Adipose tissue (tissue), 3 donors: ENCODE data around the gene RGL4. TPM values are rescaled to one million over a fixed set of nuclear protein-coding genes. Genes with fewer than 3 reads are reported as not detected.
"Not testable (repeated sequence)": the region's sequence is repeated elsewhere in the genome, so short reads cannot be mapped to it uniquely, and the experiment has no call there.

Experiments used
- H3K27ac ChIP-seq: one replicate; pipeline ENCODE4 v1.5.1; 2013; ENCODE audit warnings: low read depth, low read length
- WGBS, 3 donors: extraction: QIAGEN DNeasy Blood & Tissue Kit; methylation state at CpG; one replicate each; pipeline ENCODE4 v1.1.7; 2013; 5-methylcytosine and 5-hydroxymethylcytosine counted together
- polyA plus RNA-seq, 3 donors: library from polyadenylated mRNA; stranded (reverse); fragments of 200-250 nt; gene quantifications; one replicate each; pipeline ENCODE4 v1.2.3, GENCODE V29; 2013
- donor health status: healthy with polysubstance abuse.
- donor health status: Bipolar disorder and iron deficiency.
- donor health status: healthy.

The RGL4 gene
- polyA plus RNA-seq, 3 donors, result 0.40 to 13.9 (median 9.5) TPM

DNA sequence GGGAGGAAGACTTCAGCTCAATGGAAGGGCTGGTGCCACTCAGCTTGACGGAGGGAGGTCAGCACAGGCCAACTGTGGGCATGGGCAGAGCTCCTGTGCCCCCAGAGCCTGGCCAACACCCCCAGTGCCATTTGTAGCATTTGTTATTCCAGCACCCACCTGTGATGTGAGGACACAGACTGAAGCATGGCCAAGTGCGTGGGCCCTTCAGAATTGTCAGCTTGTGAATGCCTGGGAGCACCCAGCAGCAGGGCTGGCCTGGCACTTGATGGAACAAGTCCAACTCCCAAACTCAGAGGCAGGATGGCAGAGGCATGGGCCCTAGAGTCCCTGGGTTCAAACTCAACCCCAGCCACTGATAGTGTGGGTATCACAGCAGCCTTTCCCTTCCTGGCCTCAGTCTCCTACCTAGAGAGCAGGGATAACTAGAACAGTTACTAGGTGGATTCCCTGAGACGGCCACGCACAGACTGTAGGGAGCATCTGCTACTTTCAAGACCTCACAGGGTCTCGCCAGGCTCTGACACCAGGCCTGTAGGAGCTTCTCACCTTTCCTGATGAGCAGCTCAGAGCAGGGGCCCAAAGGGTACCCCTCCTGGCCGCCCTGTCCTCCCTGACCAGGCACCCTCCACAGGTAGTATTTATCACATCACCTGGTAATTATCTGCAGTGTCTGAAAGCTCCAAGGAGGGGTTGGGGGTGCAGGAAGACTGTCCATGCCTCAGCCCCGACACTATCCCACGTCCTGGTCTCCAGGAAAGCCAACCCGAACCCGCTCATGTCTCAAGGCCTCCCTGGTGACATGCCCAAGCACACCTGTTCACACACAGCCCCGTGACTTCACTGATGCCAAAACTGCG lies 13.7 kb upstream of the RGL4 start:
- WGBS, 3 donors, result 95 to 96% (median 96%) methylated on average over 12 of the region's 12 CpGs
- H3K27ac ChIP-seq, result not testable (repeated sequence)

DNA sequence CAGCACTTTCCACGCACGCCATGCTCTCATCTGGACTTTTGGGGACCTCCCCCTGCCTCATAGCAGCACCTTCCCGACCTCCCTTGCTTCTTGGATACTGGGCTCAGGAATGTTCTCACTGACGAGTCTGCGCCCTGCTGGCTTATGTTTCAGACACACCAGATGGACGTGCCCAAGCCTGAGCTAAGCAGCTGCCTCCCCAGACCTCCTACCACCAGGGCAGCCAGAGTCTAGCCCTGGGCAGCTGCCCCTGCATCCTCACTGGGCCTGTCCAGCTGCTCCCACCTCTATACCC lies 13.2 kb upstream of the RGL4 start:
- H3K27ac ChIP-seq, result no peak overlapping the region
- WGBS, 3 donors, result 84 to 93% (median 86%) methylated on average over 6 of the region's 6 CpGs

DNA sequence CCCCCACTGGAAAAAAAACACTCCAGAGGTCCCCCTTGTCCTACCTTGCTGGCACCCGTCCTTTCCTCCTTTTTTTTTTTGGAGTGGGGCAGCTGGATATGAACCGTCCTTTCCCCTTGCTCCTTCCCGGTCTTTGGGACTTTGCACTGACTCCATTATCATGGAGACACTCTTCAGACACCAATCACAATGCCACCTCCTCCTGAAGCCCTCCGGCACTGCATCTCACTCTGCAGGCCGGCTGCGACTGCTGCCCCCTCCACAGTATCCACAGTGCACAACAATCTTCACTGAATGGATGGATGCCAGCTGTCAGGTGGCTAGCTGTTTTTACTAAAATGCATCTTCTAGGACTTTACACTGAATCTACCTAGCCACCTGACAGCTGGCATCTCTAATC lies 12.7 kb upstream of the RGL4 start:
- WGBS, 3 donors, result 79 to 93% (median 93%) methylated on average over 6 of the region's 6 CpGs
- H3K27ac ChIP-seq, result no peak overlapping the region

DNA sequence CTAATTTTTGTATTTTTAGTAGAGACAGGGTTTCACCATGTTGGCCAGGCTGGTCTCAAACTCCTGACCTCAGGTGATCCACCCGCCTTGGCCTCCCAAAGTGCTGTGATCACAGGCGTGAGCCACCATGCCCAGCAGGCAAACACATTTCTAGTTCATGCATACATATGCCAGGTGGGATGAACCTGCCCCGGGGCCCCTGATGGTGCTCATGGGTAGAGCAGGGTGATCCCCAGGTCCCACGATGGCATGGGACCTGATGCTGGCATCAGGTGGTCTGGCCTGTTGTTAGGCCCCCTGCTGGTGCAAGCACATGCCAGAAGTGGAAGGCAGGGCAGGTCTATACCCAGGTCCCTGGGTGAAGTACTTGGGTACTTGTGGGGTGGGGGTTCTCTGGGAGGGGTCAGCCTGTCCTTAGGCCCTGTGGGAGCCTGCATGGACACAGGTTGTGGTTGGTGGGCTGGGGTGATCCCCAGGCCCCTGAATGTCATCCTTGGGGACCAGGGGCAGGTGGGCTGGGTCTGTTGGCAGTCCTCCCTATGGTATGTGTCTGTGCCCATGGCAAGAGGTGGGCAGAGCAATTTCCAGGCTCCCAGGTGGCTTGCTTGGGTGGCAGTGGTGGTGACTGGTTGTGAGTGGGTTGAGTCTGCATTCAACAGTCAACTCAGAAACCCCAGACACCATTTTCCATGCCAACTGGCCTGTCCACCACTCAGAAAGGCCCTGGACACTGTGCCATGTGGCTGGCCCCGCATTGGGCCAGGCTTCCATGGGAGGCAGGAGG lies 9.6 kb upstream of the RGL4 start:
- no peak overlapping the region for H3K27ac ChIP-seq
- 89 to 96% (median 94%) methylated on average over 5 of the region's 5 CpGs for WGBS, 3 donors

DNA sequence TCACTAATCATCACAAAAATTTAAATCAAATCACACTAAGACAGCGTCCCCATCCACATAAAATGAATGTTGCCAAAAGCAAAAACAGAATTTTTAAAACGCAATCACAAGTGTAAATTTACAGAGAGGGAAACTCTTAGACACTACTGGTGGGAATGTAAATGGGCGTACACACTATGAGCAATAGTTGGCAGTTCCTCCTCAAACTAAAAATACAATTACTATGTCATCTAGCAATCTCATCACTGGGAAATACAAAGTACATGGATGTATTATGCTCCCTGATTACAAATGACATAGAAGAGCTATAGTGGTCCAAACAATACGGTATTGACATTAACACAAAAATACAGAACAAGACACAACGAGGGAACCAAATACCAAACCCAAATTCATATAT lies 8.7 kb upstream of the RGL4 start:
- WGBS, 3 donors, result 60 to 85% (median 71%) methylated on average over 5 of the region's 5 CpGs
- H3K27ac ChIP-seq, result no peak overlapping the region

DNA sequence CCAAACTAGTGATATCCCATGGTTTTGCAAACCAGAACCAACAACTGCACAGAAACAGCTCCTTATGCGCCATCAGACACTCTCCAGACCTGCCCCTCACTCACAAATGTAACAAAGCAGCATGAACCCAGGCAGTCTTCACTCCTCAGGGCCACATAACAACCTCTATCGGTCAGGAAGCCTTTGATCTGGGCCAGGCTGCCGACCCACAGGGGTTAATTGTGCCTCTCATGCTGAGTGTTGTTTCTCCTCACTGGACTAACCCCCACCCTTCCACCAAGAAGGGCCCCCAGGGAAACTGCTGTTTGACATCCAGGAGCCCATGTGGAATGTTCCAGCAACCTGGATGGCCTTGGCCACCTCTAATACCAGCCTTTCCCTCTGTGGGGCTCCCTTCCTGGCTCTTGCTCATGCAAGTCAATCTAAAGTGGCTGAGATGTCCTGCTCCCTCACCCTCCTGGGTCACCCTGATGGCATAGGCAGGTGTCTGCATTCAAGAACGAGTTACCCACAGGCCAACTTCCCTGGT lies 7.9 kb upstream of the RGL4 start:
- no peak overlapping the region for H3K27ac ChIP-seq
- 79 to 85% (median 81%) methylated on average over 4 of the region's 4 CpGs for WGBS, 3 donors

DNA sequence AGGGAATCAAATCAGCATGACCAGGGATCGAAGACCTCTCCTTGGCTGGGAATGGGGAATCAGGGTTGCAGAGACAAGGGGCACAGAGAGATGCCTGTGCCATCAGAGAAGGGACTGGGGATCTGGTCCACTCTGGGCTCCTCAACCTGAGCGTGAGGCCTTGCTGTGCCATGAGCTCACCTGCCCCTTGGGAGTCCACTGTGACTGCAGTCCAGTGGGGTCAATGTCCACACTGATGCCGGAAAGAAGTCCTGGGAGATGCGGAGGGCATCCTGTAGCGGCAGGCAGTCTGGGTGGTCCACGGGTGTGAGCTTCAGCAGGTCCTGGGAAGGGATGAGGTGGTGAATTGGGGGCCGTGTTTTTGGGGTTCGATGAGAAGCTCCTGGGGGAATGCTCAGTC lies 7.3 kb upstream of the RGL4 start:
- 89 to 95% (median 95%) methylated on average over 7 to 8 of the region's 8 CpGs for WGBS, 3 donors
- no peak overlapping the region for H3K27ac ChIP-seq

DNA sequence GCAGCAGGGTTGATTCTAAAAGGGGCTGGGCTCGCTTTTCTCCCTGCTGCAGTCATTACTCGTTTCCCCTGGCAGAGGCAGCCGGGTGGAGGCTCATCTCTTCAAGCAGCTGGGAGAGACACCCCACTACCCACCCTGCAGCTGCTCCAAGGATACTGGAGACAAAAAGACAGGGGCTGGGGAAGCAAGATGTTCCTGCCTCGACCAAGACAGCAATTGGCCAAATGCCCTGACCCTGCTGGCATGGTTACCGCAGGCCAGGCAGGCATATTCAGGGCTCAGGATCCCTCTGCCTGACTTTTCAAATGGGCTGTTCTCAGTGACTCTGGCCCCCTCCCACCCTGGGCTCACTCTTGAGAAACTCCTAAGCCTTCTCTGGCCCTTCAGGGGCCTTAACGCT lies 6.8 kb upstream of the RGL4 start:
- H3K27ac ChIP-seq, result no peak overlapping the region
- 74 to 86% (median 83%) methylated on average over 3 to 6 of the region's 6 CpGs for WGBS, 3 donors

DNA sequence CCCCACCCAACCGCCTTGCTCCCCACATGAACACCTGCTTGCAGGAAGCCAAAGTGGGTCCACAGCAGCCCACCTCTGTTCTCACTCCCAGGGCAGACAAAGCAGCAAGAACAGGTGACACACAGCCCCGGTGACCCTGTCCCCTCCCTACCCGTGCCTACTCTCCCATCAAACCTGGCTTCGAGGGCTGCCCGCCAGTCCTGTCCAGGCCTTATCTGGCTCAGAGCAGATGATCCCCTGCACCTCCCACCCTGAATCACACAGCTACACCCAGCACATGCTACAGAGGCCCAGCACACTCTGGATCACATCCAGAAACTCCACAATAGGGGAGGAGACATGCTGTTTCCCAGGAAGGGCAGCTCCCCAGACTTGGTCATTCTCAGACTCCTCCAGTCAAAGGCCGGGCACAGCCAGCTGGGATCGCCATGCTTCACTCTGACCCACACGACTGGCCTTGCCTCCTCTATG lies 6.2 kb upstream of the RGL4 start:
- WGBS, 3 donors, result 75 to 92% (median 75%) methylated on average over 4 to 8 of the region's 8 CpGs
- no peak overlapping the region for H3K27ac ChIP-seq

DNA sequence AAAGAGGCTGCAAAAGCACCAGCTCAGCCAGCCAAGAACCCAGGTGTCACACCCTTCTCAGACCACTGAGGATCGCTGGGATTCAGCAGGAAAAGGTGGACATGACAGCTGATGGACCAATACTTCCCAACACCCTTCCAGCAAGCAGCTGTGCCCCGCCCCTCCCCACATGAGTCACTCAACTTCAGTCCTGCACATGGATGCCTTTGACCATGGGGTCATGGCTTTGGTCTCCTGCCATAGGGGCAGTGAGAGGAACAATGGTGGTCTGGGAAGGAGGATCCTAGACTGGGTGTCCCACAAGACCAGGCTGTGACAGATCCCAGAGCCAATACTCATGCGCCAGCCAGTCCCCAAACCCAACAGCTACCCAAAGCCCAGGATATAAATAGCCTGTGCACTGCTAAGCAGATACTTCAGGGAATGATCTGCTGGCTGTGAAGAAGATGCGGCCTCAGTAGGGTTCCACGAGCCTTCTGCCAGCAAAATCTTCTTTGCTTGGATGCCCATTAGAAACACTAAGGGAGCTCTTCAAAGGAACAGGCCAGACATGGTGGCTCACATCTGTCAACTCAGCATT lies 5.5 kb upstream of the RGL4 start:
- WGBS, 3 donors, result 94 to 95% (median 94%) methylated on average over 5 of the region's 5 CpGs

DNA sequence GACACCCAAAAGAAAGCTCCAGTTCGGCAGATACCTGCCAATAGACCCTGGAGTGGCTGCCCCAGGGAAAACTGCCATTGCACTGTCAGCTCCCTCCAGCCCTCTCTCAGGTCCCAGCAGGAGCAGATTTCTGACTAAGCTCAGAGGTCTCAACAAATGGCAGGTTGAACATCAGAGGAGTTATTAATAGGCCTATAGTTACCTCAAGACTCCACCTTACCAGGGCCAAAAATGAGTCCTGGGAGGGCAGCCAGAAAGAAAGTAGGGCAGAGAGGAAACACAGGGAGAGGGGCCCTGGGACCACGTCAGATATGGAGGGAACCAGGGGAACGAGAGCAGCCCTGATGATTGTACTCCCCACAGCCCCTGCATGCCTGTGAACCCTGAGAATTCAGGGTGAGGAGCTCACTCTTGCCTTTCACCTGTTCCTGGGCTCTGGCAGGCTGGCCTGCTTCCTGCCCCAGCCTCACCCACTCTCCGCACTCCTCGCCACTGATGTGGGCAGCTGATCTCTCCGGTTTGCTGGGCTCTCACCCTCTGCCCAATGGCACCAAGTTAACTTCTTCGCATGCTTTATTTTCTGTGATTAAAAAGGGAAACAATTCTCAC lies 4.3 kb upstream of the RGL4 start:
- WGBS, 3 donors, result 80 to 87% (median 84%) methylated on average over 7 of the region's 7 CpGs
- H3K27ac ChIP-seq, result no peak overlapping the region

More for the DNA sequence above, 5.5 kb upstream of the RGL4 start:
- no peak overlapping the region for H3K27ac ChIP-seq

DNA sequence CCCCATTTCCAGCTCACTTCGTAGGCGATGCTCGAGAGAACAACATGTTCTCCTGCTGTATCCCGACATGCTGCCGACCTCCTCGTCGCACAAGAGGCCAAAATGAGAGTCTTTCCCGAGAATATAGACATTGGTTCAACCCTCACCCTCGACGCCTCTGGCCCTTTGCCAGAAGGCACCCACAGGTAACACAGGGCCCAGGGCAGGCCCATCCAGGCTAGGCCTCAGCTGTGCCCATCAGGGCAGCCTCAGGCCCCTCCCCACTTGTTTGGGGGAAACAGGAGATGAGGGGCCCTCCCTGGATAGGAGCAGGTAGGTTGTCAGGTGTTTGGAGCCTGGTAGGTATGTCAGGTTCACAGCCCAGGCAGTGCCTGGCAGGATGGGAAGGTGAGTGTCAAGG lies 2.7 kb upstream of the RGL4 start:
- H3K27ac ChIP-seq, result no peak overlapping the region
- 91 to 93% (median 92%) methylated on average over 10 of the region's 10 CpGs for WGBS, 3 donors

DNA sequence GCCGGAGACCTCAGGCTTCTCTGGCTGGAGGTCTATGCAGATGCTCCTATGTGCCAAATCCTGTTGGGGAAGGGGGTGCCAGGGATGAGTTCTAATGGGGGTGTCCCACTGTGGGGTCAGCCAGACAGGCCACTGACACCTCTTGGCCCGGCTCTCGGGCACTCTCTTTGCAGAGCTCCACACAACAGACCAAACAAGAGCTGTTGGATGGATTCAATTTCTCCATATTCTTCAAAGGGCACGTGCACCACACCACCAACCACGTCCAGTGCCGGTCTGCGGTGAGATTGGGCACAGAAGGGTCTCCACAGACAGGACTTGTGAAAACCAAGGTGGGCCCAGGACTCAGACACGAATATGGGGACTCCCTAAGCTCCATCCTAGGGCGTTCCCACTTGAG lies 2.2 kb upstream of the RGL4 start:
- no peak overlapping the region for H3K27ac ChIP-seq
- 87 to 96% (median 89%) methylated on average over 9 of the region's 9 CpGs for WGBS, 3 donors

DNA sequence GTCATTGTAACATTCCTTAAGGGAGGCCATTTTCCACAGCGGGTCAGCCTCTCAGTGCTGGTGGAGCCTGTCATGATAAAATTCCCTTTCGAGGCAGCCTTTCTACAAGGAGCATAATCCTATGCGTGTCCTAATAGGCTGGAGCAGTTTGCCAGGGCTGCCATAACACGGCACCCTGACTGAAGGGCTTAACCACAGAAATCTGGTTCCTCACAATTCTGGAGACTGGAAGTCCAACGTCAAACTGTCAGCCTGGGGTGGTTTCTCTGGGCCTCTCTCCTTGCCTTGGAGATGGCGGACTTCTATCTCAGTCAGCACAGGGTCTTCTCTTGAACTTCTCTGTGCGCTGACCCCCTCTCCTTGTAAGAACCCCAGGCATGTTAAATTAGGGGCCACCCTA lies 1.4 kb upstream of the RGL4 start:
- 80 to 92% (median 88%) methylated on average over 7 of the region's 7 CpGs for WGBS, 3 donors
- H3K27ac ChIP-seq, result no peak overlapping the region

DNA sequence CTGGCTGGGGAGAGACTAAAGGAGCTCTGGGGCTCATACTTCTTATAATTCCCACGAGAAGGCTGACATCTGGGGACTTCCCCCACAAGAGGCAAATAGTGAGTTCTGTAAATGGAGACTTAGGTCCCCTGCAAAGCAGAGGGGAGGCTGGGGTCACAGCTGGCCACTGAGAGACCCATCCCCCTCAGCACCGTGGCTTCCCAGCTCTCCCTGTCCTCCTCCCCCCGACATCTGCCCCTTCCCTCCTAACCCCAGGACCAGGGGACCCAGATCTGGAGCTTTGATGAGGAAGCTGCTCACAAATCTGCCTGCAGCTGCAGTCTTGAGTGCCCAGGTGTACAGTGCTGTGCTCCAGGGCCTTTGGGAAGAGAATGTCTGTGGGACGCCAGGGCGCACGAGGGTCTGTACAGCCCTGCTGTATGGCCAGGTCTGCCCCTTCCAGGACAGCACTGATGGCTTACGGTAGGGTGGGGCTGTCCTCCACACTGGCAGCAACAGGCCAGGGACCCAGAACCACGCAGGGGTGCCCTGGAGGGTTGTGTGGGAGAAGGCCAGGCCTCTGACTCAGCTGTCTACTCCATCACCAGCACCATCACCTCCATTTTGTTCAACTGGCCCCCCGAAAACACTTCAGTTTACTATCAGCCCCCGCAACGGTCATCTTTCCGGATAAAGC lies 1.1 kb downstream of the RGL4 start:
- WGBS, 3 donors, result 85 to 91% (median 91%) methylated on average over 12 of the region's 12 CpGs
- H3K27ac ChIP-seq, result no peak overlapping the region

DNA sequence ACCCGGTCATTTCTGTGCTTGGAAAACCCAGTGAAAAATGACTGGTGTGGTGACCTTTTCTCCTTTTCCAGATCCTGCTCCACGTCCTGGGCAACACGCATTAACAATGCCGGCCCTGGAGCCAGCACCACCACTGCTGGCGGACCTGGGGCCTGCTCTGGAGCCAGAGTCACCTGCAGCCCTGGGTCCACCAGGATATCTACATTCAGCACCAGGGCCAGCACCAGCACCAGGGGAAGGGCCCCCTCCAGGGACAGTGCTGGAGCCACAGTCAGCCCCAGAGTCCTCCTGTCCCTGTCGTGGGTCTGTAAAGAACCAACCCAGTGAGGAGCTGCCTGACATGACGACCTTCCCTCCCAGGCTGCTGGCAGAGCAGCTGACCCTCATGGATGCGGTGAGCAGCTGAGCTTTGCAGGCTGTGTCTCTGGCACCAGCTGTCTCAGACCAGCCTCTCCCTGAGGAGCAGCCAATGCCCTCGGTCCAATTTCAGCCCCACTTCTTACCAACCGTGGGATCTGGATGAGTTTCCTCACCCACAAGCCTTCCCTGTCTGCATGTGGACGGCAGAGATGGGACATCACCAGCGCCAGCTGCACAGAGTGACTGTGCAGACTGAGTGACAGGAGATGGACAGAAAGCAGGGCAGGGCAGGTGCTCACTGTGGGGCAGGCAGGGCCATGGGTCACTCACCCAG lies 1.9 kb downstream of the RGL4 start:
- WGBS, 3 donors, result 88 to 94% (median 92%) methylated on average over 12 of the region's 12 CpGs
- H3K27ac ChIP-seq, result no peak overlapping the region

DNA sequence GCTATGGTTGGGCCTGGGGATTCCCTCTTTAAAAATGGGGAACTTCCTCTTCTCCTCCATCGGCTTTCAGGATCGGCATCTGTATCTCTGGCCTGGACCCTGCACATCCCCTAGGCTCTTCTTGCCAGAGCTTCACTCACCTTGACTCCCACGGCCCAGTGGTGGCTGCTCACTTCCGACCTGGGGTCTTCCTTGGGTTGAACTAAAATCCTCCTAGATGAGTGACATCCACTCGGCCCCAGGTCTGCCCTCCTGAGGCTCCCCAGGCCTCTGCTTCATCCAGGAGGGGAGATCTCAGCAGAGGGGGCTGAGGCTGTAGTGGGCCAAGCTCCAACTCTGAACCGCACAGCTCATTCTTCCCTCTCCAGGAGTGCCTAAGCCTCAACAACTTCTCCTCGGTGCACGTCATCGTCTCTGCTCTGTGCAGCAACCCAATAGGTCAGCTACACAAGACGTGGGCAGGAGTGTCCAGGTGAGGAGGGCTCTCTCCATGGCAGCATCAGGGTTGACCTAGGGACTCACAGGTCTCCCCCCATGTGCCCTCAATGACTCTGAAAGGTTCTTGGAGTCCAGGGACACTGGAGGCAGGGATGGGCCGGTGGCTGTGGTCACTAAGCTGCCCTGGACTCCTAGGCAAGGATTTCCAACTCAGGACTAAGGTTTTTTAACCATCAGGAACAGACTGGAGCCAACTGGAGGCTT lies 3.3 kb downstream of the RGL4 start:
- WGBS, 3 donors, result 88 to 93% (median 89%) methylated on average over 11 of the region's 11 CpGs
- no peak overlapping the region for H3K27ac ChIP-seq
